Ectodermal cell (in vitro differentiated cells): ENCODE results near the gene ZNF563. TPM values are rescaled to one million over a fixed set of nuclear protein-coding genes. Genes with fewer than 3 reads are reported as not detected.
"Not testable (repeated sequence)": the region's sequence is repeated elsewhere in the genome, so short reads cannot be mapped to it uniquely, and the experiment has no call there.

Experiments used
- H3K27ac ChIP-seq: 2 replicates; pipeline ENCODE4 v1.7.0; 2013; ENCODE audit warnings: mild to moderate bottlenecking, low read depth, low read length; ENCODE audit not compliant: insufficient read depth, poor library complexity, severe bottlenecking
- H3K27me3 ChIP-seq: 2 replicates; pipeline ENCODE4 v1.7.0; 2013; ENCODE audit warnings: mild to moderate bottlenecking, low read length; ENCODE audit not compliant: insufficient read depth, control insufficient read depth, poor library complexity, severe bottlenecking
- H3K36me3 ChIP-seq: one replicate; pipeline ENCODE4 v1.7.0; 2013; ENCODE audit warnings: low read length; ENCODE audit not compliant: control insufficient read depth, insufficient read depth
- H3K4me1 ChIP-seq: one replicate; pipeline ENCODE4 v1.7.0; 2013; ENCODE audit warnings: low read length; ENCODE audit not compliant: control insufficient read depth, insufficient read depth
- H3K4me3 ChIP-seq: 2 replicates; pipeline ENCODE4 v1.7.0; 2013; ENCODE audit warnings: low read depth, low read length, control low read depth; ENCODE audit not compliant: insufficient read depth
- H3K9me3 ChIP-seq: 2 replicates; pipeline ENCODE4 v1.7.0; 2013; ENCODE audit warnings: mild to moderate bottlenecking, low read length, moderate library complexity; ENCODE audit not compliant: control insufficient read depth
- WGBS, 2 experiments: methylation state at CpG; one replicate each; pipeline ENCODE4 v1.1.7; 2013; ENCODE audit warnings: missing lambda C conversion rate in 2 of 2; 5-methylcytosine and 5-hydroxymethylcytosine counted together
- polyA plus RNA-seq, 4 experiments: library from polyadenylated mRNA; stranded (reverse); fragments of 50-300 nt; gene quantifications; one replicate each; pipeline ENCODE4 v1.2.3, GENCODE V29; 2013

The ZNF563 gene
- 2.8 TPM for polyA plus RNA-seq (2013, experiment 1 of 4)
- 1.8 TPM for polyA plus RNA-seq (2013, experiment 2 of 4)
- polyA plus RNA-seq (2013, experiment 3 of 4) = 1.4 TPM
- 1.1 TPM for polyA plus RNA-seq (2013, experiment 4 of 4)

GRCh38 chr19:12333162-12334159 lies at the start of gene ZNF563:
TSS of gene ZNF563 (minus strand) at chr19:12333633. CDS start at chr19:12333482, 151 bp downstream.
- peaks cover 21% of the 10 kb centered on the region for H3K27me3 ChIP-seq
- no peaks in the 10 kb centered on the region for H3K36me3 ChIP-seq
- no peaks in the 10 kb centered on the region for H3K9me3 ChIP-seq
- H3K4me1 ChIP-seq = peaks cover 3% of the 10 kb centered on the region
- H3K4me3 ChIP-seq = peak within 1 kb of the TSS; percentile 79
- 4 to 5% methylated on average over 55 of the region's 55 CpGs for WGBS, 2 experiments
- peak within 1 kb of the TSS; percentile 27 for H3K27ac ChIP-seq

- H3K27me3 ChIP-seq = no peaks in the 10 kb centered on the region
- no peak overlapping the region for H3K4me3 ChIP-seq
- no peak overlapping the region for H3K27ac ChIP-seq
- 85 to 86% methylated on average over 2 of the region's 2 CpGs for WGBS, 2 experiments
- peaks cover 7% of the 10 kb centered on the region for H3K9me3 ChIP-seq
- no peaks in the 10 kb centered on the region for H3K36me3 ChIP-seq
- no peaks in the 10 kb centered on the region for H3K4me1 ChIP-seq
Measured at GRCh38 chr19:12380444-12380737, 47.0 kb upstream of the ZNF563 start.

GRCh38 chr19:12379732-12380443 lies 46.5 kb upstream of the ZNF563 start:
- H3K4me1 ChIP-seq = no peaks in the 10 kb centered on the region

GRCh38 chr19:12374026-12374425 lies 40.6 kb upstream of the ZNF563 start:
- Histone ChIP-seq H3K27me3 (no peaks in the 10 kb centered on the region), H3K4me1 (no peaks in the 10 kb centered on the region), H3K9me3 (peaks cover 6% of the 10 kb centered on the region), H3K36me3 (no peaks in the 10 kb centered on the region), H3K27ac (no peak overlapping the region), H3K4me3 (no peak overlapping the region)
- 82 to 88% methylated on average over 1 of the region's 1 CpG for WGBS, 2 experiments

More at GRCh38 chr19:12379732-12380443, 46.5 kb upstream of the ZNF563 start:
- Histone ChIP-seq H3K27ac (no peak overlapping the region), H3K27me3 (no peaks in the 10 kb centered on the region), H3K9me3 (peaks cover 7% of the 10 kb centered on the region), H3K4me3 (no peak overlapping the region), H3K36me3 (no peaks in the 10 kb centered on the region)
- WGBS, 2 experiments = 87 to 90% methylated on average over 5 of the region's 5 CpGs

- H3K4me1 ChIP-seq = no peaks in the 10 kb centered on the region
- H3K9me3 ChIP-seq = no peaks in the 10 kb centered on the region
- H3K27me3 ChIP-seq = no peaks in the 10 kb centered on the region
- H3K4me3 ChIP-seq = peak within 1 kb of the TSS; percentile 64
- H3K36me3 ChIP-seq = no peaks in the 10 kb centered on the region
- H3K27ac ChIP-seq = peak within 1 kb of the TSS; percentile 80
- 0 to 1% methylated on average over 51 of the region's 51 CpGs for WGBS, 2 experiments
Measured at GRCh38 chr19:12365236-12366162, 32.1 kb upstream of the ZNF563 start, which contains the start of gene ZNF442. TSS of gene ZNF442 (minus strand) at chr19:12365683. CDS start at chr19:12363631, 2,052 bp downstream.

GRCh38 chr19:12364391-12365235 lies 31.2 kb upstream of the ZNF563 start:
- H3K27me3 ChIP-seq = no peaks in the 10 kb centered on the region
- H3K27ac ChIP-seq = no peak overlapping the region
- H3K4me1 ChIP-seq = no peaks in the 10 kb centered on the region
- 20 to 23% methylated on average over 28 of the region's 28 CpGs for WGBS, 2 experiments
- no peaks in the 10 kb centered on the region for H3K9me3 ChIP-seq
- H3K36me3 ChIP-seq = no peaks in the 10 kb centered on the region
- peak overlapping the region; percentile 64 for H3K4me3 ChIP-seq

- not testable (repeated sequence) for H3K27ac ChIP-seq, H3K4me3 ChIP-seq, H3K27me3 ChIP-seq, H3K9me3 ChIP-seq, H3K36me3 ChIP-seq, H3K4me1 ChIP-seq
- WGBS, 2 experiments = 96 to 97% methylated on average over 30 of the region's 30 CpGs
Measured at GRCh38 chr19:12362236-12362635, 28.8 kb upstream of the ZNF563 start.

- Histone ChIP-seq H3K36me3 (peaks cover 21% of the 10 kb centered on the region), H3K27ac (no peak overlapping the region), H3K27me3 (no peaks in the 10 kb centered on the region), H3K4me3 (no peak overlapping the region), H3K9me3 (no peaks in the 10 kb centered on the region), H3K4me1 (no peaks in the 10 kb centered on the region)
- whole genome bisulfite sequencing, 2 experiments = 92 to 96% methylated on average over 4 of the region's 4 CpGs
Measured at GRCh38 chr19:12353375-12353774, 19.9 kb upstream of the ZNF563 start.

GRCh38 chr19:12350890-12351197 lies 17.4 kb upstream of the ZNF563 start:
- H3K9me3 ChIP-seq = no peaks in the 10 kb centered on the region
- WGBS, 2 experiments = 95 to 97% methylated on average over 4 to 5 of the region's 5 CpGs
- H3K4me3 ChIP-seq = no peak overlapping the region
- no peaks in the 10 kb centered on the region for H3K27me3 ChIP-seq
- H3K4me1 ChIP-seq = no peaks in the 10 kb centered on the region
- no peak overlapping the region for H3K27ac ChIP-seq
- H3K36me3 ChIP-seq = peaks cover 21% of the 10 kb centered on the region
